ENCODE data around the gene FRMD4B. TPM values are rescaled to one million over a fixed set of nuclear protein-coding genes. Genes with fewer than 3 reads are reported as not detected.

Gene FRMD4B
- total and polyA plus RNA-seq, 2 donors (not counting 3 experiments of a cell fraction or from before 2014, with no cell fraction given): 66.4 to 89.7 TPM

DNA sequence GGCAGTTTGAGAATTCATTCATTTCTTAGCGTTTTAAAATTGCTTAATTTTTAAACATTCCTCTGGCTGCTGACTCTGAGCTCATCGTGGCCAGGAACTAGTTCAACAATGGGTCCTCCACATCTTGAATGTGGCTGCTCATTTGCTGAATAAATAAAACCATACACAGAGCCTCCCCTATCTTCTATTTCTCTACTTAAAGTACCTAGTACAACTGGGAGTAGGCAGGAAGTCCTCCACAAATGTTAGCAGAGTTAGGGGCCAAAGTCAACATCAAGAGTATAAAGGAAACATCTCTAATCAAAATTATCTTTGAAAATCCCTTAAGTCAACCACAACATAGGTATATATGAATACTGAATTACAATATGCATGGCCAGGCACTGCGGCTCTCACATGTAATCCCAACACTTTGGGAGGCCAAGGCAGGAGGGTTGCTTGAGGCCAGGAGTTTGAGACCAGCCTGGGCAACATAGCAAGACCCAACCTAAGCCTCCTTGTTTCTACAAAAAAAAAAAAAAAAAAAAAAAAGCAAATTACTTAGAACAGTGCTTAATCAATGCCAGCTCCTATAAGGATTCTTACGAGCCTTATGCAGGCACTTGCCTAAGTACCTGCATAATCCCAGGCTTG, 206.0 kb downstream of the FRMD4B start:
- Histone ChIP-seq H3K9me1 (replicated peaks; ENCODE audit: control insufficient read depth, extremely low read depth, insufficient read depth, low read length) (no peaks in the 10 kb centered on the region), H3K79me2 (ENCODE audit: control insufficient read depth, insufficient read depth, low read length) (peaks cover 17% of the 10 kb centered on the region), H3K27me3 (ENCODE audit: control insufficient read depth in 2 of 2, insufficient read depth in 2 of 2, low read length in 2 of 2) (no peaks in the 10 kb centered on the region), H4K20me1 (replicated peaks; ENCODE audit: control insufficient read depth, extremely low read depth, insufficient read depth, low read length) (no peaks in the 10 kb centered on the region), H3K9ac (replicated peaks; ENCODE audit: extremely low read depth, insufficient read depth, low read length) (peak overlapping the region; percentile 28), H3K4me1 (ENCODE audit: control insufficient read depth, extremely low read depth, insufficient read depth, low read length) (peaks cover 66% of the 10 kb centered on the region), H3K27ac (ENCODE audit: insufficient read depth, low read depth, low read length) (peak overlapping the region; percentile 93), H3K4me3 (replicated peaks in 1 of 3; ENCODE audit: insufficient read depth in 1 of 3, low read depth in 1 of 3, low read length in 3 of 3) (no peak overlapping the region), H2AFZ (ENCODE audit: low read depth, low read length) (no peak overlapping the region), H3K9me3 (replicated peaks; ENCODE audit: control insufficient read depth, insufficient read depth, low read length) (no peaks in the 10 kb centered on the region), H3K4me2 (ENCODE audit: insufficient read depth, low read length) (peak overlapping the region; percentile 1), H3K36me3 (ENCODE audit: control insufficient read depth in 2 of 2, extremely low read depth in 1 of 2, insufficient read depth in 2 of 2, low read length in 2 of 2) (peaks cover 18 to 23% of the 10 kb centered on the region in 2 experiments)
- POLR2A ChIA-PET: no interaction called here
- no TSS peak for BruUV-seq (replicated peaks)
- CTCF ChIA-PET: interaction anchor here (0.6 to 2.6 kb wide), 4 partner anchors 33 to 127 kb away, joined by 3 to 13 read pairs (median 4); no protein-coding TSS in a partner anchor
- dilution Hi-C loops (cut with MboI; ENCODE audit: extremely low pct_ligation_motif_present, low sequenced_read_pairs): no loop called here
- intact Hi-C loops (cut with micrococcal nuclease): no loop called here
- DNase-seq (ENCODE audit: low read depth, low spot score): peak; percentile 59
- peak; percentile 60 for FAIRE-seq
- TF ChIP-seq POLR2A (IDR thresholded peaks at IDR 0.05; ENCODE audit: low read depth, low read length) (no peak), GATA2 (IDR thresholded peaks at IDR 0.05; ENCODE audit: insufficient read depth, insufficient read length, low read depth, low read length) (peak; percentile 15), JUN (IDR thresholded peaks at IDR 0.05; ENCODE audit: borderline replicate concordance, insufficient read depth, insufficient read length, low read depth) (no peak), FOS (IDR thresholded peaks at IDR 0.05; ENCODE audit: borderline replicate concordance, insufficient read depth, low read length) (no peak)
- TF ChIP-seq, protein P1, sequence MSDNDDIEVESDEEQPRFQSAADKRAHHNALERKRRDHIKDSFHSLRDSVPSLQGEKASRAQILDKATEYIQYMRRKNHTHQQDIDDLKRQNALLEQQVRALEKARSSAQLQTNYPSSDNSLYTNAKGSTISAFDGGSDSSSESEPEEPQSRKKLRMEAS (IDR thresholded peaks at IDR 0.05; ENCODE audit: insufficient read depth, insufficient read length): no peak

All from endothelial cell of umbilical vein (primary cell).